T-cell (primary cell): ENCODE measurements around the gene CDK5RAP2. TPM values are rescaled to one million over a fixed set of nuclear protein-coding genes. Genes with fewer than 3 reads are reported as not detected.

Experiments
- ATAC-seq, 4 experiments: fragments of 200-7000 bp in 3 of 4; fragments of 150-1000 bp in 1 of 4; cut with Tn5 transposase; replicated peaks in 1 of 4; 1 replicate in 3 of 4; 2 replicates in 1 of 4; pipeline ENCODE4 v1.10.0; 2021; ENCODE audit warnings: moderate library complexity in 3 of 4, mild to moderate bottlenecking in 2 of 4, moderate number of reproducible peaks in 1 of 4
- CTCF ChIA-PET, 2 donors: fragments of 300-600 bp; sonication (Branson Sonifier 250); formaldehyde crosslinking; loops; one replicate each; lab custom pipeline; 2022; ENCODE audit warnings: antibody characterized with exemption in 2 of 2; lab: Charles Lee
- POLR2A ChIA-PET, 2 donors: fragments of 300-600 bp; sonication (Branson Sonifier 250); formaldehyde crosslinking; loops; one replicate each; lab custom pipeline; 2022; ENCODE audit warnings: antibody characterized with exemption in 2 of 2; lab: Charles Lee
- DNase-seq, 35 experiments: peaks; one replicate each; pipeline versions ENCODE4 v3.0.0 to v3.0.0-alpha.2; 2013 to 2023
- H3K27ac ChIP-seq: one replicate; pipeline ENCODE4 v1.5.1; 2013; ENCODE audit warnings: low read length
- H3K27me3 ChIP-seq, 2 experiments: replicated peaks in 1 of 2; 1 replicate in 1 of 2; 2 replicates in 1 of 2; pipeline versions ENCODE4 v1.6.1 to v1.7.0; 2013; ENCODE audit warnings: low read length in 1 of 2, mixed read lengths in 1 of 2; ENCODE audit not compliant: control insufficient read depth in 2 of 2, insufficient read depth in 2 of 2; ENCODE audit errors: extremely low read depth in 1 of 2
- H3K36me3 ChIP-seq, 2 donors: 1 replicate in 1 of 2; 2 replicates in 1 of 2; pipeline versions ENCODE4 v1.6.1 to v1.7.0; 2013; ENCODE audit warnings: low read length in 1 of 2; ENCODE audit not compliant: control insufficient read depth in 2 of 2, insufficient read depth in 1 of 2; ENCODE audit errors: extremely low read depth in 1 of 2
- H3K4me1 ChIP-seq, 2 experiments: 1 replicate in 1 of 2; 2 replicates in 1 of 2; pipeline versions ENCODE4 v1.6.1 to v1.7.0; 2013; ENCODE audit warnings: low read length in 2 of 2, mixed read lengths in 1 of 2; ENCODE audit not compliant: insufficient read depth in 2 of 2, control insufficient read depth in 1 of 2; ENCODE audit errors: extremely low read depth in 1 of 2
- H3K4me3 ChIP-seq, 2 donors: 1 replicate in 1 of 2; 2 replicates in 1 of 2; pipeline versions ENCODE4 v1.5.1 to v1.7.0; 2013; ENCODE audit warnings: mild to moderate bottlenecking in 2 of 2, low read length in 1 of 2, moderate library complexity in 1 of 2; ENCODE audit not compliant: control insufficient read depth in 1 of 2; ENCODE audit errors: extremely low read depth in 1 of 2
- H3K9me3 ChIP-seq: 2 replicates; pipeline ENCODE4 v1.7.0; 2013
- H3K27ac Mint-ChIP-seq, 2 donors: one replicate each; pipeline ENCODE4 v1.8.0; 2020 to 2021; ENCODE audit warnings: mild to moderate bottlenecking in 2 of 2, mixed read lengths in 2 of 2
- H3K27me3 Mint-ChIP-seq, 2 donors: one replicate each; pipeline ENCODE4 v1.8.0; 2021 to 2022; ENCODE audit warnings: mixed read lengths in 2 of 2
- H3K36me3 Mint-ChIP-seq: one replicate; pipeline ENCODE4 v1.8.0; 2021; ENCODE audit warnings: mixed read lengths
- H3K4me1 Mint-ChIP-seq, 3 donors: one replicate each; pipeline ENCODE4 v1.8.0; 2020 to 2022; ENCODE audit warnings: mixed read lengths in 3 of 3, mild to moderate bottlenecking in 1 of 3
- H3K4me3 Mint-ChIP-seq, 3 donors: one replicate each; pipeline ENCODE4 v1.8.0; 2020 to 2022; ENCODE audit warnings: mild to moderate bottlenecking in 3 of 3, mixed read lengths in 3 of 3, moderate library complexity in 3 of 3
- H3K9me3 Mint-ChIP-seq, 3 donors: one replicate each; pipeline ENCODE4 v1.8.0; 2020 to 2022; ENCODE audit warnings: mixed read lengths in 3 of 3
- WGBS: methylation state at CpG from one replicate; pipeline ENCODE4 v1.1.5; 2013; ENCODE audit warnings: missing lambda C conversion rate; ENCODE audit not compliant: insufficient coverage; 5-methylcytosine and 5-hydroxymethylcytosine counted together
- total RNA-seq, 35 experiments: library from RNA in 6 of 35; stranded (reverse) in 6 of 35; fragments of 120-200 nt in 1 of 35; gene quantifications; one replicate each; pipeline versions ENCODE4 v1.2.1 to v1.2.4 and lab custom pipeline; 2013 to 2026

CDK5RAP2 gene
- total RNA-seq, 5 donors from 2014 or later (not counting 1 experiment from before 2014, with no cell fraction given): 66.3 to 79.8 (median 73.9) TPM

DNA sequence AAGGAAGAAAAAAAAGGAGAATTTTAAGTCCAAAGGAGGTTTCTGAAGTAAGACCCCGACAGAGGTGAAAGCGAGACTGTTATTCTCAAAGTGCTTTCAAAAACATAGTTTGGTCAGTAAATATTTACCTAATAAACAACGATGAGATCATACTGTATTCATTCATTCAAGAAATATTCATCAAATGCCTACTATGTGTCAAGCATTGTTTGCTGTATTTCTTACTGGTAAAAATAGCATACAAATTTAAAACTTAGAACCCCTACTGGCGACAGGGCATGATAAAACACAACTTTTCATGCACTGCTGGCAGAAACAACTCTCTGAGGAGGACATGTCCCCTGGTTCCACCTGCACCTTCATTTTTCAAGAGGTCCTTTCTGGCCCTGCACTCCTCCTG is 190.7 kb downstream of the CDK5RAP2 start:
- no peak for ATAC-seq
- H3K36me3 ChIP-seq: peaks cover 14 to 56% of the 10 kb centered on the region in 2 donors
- WGBS: 80% methylated on average over 1 of the region's 4 CpGs
- H3K4me3 Mint-ChIP-seq: no peak overlapping the region
- DNase-seq: no peak
- no peak overlapping the region for H3K27ac Mint-ChIP-seq
- H3K4me3 ChIP-seq: no peak overlapping the region
- ChIA-PET CTCF (no interaction called here), POLR2A (no interaction called here)
- H3K9me3 ChIP-seq: no peaks in the 10 kb centered on the region
- H3K9me3 Mint-ChIP-seq: no peaks in the 10 kb centered on the region
- no peak overlapping the region for H3K27ac ChIP-seq
- peaks cover 0 to 7% of the 10 kb centered on the region in 2 experiments for H3K4me1 ChIP-seq
- H3K4me1 Mint-ChIP-seq: peaks cover 7 to 8% (median 7%) of the 10 kb centered on the region in 3 donors
- H3K27me3 ChIP-seq: no peaks in the 10 kb centered on the region
- H3K36me3 Mint-ChIP-seq: peaks cover 72% of the 10 kb centered on the region
- H3K27me3 Mint-ChIP-seq: no peaks in the 10 kb centered on the region

DNA sequence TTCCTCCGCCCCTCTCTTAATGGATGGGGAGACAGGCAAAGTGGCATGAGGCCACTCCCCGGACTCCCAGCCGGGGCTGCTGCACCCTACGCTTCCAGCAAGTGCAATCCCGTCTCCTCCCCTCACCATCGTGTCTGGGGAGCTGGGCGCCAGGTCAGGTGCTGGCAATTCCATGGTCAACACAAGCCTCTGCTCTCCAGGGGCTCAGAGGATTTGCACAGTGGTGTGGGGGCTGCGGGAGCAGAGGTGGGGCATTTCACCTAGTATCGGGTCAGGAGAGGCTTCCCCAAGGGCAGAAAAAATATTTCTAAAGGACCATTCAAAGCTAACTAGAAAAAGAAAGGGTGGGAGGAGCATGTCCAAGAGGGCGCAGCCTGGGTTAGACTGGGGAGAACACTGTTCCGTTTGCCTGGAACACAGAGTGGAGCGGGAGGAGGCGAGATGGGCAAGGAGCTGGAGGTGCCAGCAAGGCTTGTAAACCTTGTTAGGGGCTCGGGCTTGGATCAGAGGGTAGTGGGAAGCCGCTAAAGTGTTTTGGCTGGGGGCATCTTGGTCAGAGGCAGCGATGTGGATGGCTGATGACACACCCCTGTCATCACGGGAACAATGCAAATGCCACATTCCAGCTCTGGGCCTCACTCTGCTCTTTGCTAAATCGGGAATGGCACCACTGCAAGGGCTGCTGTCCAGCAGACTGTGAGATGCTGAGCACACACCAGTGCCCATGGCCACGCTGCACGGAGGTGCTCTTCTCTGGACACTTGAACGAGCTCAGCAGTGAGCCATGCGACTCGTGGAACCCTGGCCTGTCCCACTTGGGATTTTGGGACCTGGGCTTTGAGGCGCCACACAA is 191.7 kb downstream of the CDK5RAP2 start:
- H3K36me3 ChIP-seq: peaks cover 14 to 45% of the 10 kb centered on the region in 2 donors
- CTCF ChIA-PET: no interaction called here
- Mint-ChIP-seq H3K4me1 (no peaks in the 10 kb centered on the region), H3K27ac (no peak overlapping the region), H3K4me3 (no peak overlapping the region), H3K27me3 (no peaks in the 10 kb centered on the region), H3K36me3 (peaks cover 61% of the 10 kb centered on the region), H3K9me3 (no peaks in the 10 kb centered on the region)
- POLR2A ChIA-PET: no interaction called here
- no peaks in the 10 kb centered on the region for H3K27me3 ChIP-seq
- no peaks in the 10 kb centered on the region for H3K9me3 ChIP-seq
- 95% methylated on average over 18 of the region's 24 CpGs for WGBS
- no peak overlapping the region for H3K27ac ChIP-seq
- DNase-seq (no peak), ATAC-seq (no peak)
- H3K4me3 ChIP-seq: no peak overlapping the region
- H3K4me1 ChIP-seq: no peaks in the 10 kb centered on the region

DNA sequence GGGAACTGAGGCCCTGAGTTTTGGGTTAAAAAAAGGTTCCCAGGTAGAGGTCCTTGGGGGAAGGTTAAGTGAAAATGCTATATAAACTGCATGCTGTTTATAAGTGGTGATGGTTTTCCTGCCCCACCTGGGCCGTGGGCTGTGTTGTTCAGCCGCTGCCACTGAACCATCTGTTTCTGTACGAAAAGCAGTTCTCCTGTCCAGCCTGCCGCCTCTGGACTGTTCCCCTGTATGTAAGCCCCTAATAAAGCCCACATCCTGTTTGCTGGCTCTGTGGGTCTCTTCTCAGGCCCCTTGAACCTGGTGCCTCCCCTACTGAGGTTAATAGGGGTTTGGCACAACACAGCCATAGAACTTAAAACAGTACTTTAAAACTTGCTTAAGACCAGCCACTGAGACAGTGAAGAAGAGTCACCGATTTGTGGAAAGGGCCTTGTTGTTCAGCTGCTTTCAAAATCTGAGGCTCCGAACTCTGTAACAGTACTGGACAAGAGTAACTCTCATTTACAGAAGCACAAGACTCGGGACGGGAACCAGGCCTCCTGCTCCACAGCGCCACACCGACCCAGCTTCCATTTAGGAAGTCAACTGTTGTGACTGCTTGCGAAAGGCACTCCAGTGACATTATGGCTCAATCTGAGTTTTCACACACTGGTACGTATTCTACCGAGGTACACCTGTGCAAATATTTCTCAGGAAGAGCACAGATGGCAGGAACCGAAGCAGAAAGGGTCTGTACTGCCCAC is 192.5 kb downstream of the CDK5RAP2 start:
- Mint-ChIP-seq H3K27me3 (no peaks in the 10 kb centered on the region), H3K4me3 (no peak overlapping the region), H3K9me3 (no peaks in the 10 kb centered on the region), H3K4me1 (no peaks in the 10 kb centered on the region), H3K27ac (no peak overlapping the region), H3K36me3 (peaks cover 53% of the 10 kb centered on the region)
- 90% methylated on average over 14 of the region's 14 CpGs for WGBS
- Histone ChIP-seq H3K27me3 (no peaks in the 10 kb centered on the region), H3K36me3 (peaks cover 14 to 37% of the 10 kb centered on the region in 2 donors), H3K9me3 (no peaks in the 10 kb centered on the region), H3K27ac (no peak overlapping the region), H3K4me3 (no peak overlapping the region), H3K4me1 (no peaks in the 10 kb centered on the region)
- ChIA-PET CTCF (no interaction called here), POLR2A (no interaction called here)
- DNase-seq: no peak
- ATAC-seq: no peak

DNA sequence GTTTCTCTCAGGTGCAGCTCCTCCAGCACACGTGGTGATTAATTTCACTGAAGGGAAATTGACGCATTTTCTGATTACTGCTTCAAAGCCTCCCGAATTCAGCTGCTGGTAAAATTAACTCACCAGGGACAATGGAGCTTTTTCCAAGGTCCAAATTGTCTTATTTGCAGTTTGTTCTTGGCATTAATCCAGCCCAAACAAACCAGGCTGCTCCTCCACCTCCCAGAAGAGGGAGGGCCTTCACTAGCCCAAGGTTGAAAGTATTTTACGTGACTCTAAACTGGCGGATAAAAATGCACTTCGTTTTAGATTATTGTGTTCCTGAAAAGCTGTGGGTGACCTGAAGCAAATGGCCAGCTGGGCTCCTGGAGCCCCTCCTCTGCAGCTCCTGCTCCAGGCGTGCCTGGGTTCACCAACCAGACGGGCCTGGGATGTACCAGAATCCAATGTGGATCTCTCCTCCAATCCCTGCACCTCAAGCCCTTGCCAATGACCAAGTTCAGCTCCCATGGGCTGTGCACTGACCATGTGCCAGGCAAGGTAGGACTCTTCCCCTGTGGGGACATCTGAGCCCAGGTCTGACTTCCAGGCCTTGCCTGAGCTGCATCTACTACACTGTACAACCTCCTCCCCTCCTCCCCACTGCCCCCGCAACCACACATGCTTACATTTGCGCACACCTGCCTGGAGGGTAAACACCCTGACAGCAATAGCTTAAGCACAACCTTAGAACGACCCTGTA is 193.4 kb downstream of the CDK5RAP2 start:
- H3K27ac ChIP-seq: no peak overlapping the region
- no peaks in the 10 kb centered on the region for H3K4me1 Mint-ChIP-seq
- H3K27ac Mint-ChIP-seq: no peak overlapping the region
- peaks cover 12 to 28% of the 10 kb centered on the region in 2 donors for H3K36me3 ChIP-seq
- ATAC-seq (no peak), DNase-seq (no peak)
- peaks cover 49% of the 10 kb centered on the region for H3K36me3 Mint-ChIP-seq
- CTCF ChIA-PET: no interaction called here
- WGBS: 93% methylated on average over 11 of the region's 11 CpGs
- H3K4me3 Mint-ChIP-seq: no peak overlapping the region
- no peaks in the 10 kb centered on the region for H3K9me3 Mint-ChIP-seq
- H3K27me3 ChIP-seq: no peaks in the 10 kb centered on the region
- H3K4me3 ChIP-seq: no peak overlapping the region
- no peaks in the 10 kb centered on the region for H3K9me3 ChIP-seq
- no peaks in the 10 kb centered on the region for H3K4me1 ChIP-seq
- POLR2A ChIA-PET: no interaction called here
- no peaks in the 10 kb centered on the region for H3K27me3 Mint-ChIP-seq

DNA sequence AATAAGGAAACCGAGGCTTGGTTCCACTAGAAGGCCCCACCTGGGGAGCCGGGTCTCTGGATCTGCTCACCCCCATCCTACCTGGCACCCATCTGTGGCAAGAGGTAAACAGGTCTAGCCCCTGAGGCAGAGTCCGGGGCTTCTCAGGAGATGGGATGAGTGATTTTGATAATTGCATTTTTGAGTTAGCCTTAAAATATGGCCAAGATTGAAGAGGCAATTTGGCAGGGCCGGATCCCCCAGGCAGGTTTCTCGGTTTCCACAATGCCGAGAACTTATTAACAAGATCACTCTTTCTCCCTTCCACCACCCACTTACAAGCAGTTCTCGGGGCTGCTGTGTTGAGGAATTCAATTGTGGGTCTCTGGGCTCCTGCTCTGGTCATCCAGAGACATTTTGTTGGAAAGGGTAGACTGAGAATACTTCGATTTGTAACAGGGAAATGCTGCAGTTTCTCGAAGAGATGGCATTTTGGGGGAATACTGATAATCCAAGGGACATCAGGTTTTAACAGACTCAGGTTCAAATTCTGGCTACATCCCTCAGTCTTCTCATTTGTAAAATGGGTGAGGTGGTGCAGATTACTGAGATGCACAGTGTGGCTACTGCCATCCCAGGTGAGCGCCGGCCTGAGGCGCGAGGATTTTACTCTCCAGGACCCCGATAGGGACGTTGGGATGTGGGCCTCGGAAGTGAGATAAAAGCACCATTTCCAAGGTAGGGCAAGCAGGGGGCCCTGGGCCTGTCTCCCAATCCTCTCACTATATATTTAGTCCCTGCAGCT is 194.2 kb downstream of the CDK5RAP2 start:
- Histone ChIP-seq H3K9me3 (no peaks in the 10 kb centered on the region), H3K4me3 (no peak overlapping the region), H3K27me3 (no peaks in the 10 kb centered on the region), H3K27ac (no peak overlapping the region), H3K36me3 (peaks cover 6 to 21% of the 10 kb centered on the region in 2 donors), H3K4me1 (no peaks in the 10 kb centered on the region)
- Mint-ChIP-seq H3K9me3 (peaks cover 0 to 2% (median under 1%) of the 10 kb centered on the region in 3 donors), H3K27me3 (no peaks in the 10 kb centered on the region), H3K4me3 (no peak overlapping the region), H3K4me1 (no peaks in the 10 kb centered on the region), H3K36me3 (peaks cover 43% of the 10 kb centered on the region), H3K27ac (no peak overlapping the region)
- ChIA-PET CTCF (no interaction called here), POLR2A (no interaction called here)
- ATAC-seq (no peak), DNase-seq (no peak)
- WGBS: 100% methylated on average over 7 of the region's 16 CpGs

DNA sequence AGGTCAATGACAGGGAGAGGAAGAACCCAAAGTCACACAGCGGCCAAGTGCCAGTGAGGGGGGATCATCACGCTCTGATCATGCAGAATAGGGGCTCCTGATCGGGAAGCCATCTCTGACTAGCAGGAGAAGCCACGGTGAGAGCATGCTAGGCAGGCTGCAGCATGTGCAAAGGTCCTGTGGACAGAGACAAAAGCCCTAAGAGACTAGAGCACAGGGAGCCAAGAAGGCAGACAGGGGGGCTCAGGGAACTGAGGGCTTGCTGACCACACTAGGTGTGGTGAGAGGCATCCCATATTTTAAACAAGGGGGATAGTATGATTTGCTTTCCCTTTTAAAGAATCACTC is 195.1 kb downstream of the CDK5RAP2 start:
- ChIA-PET CTCF (no interaction called here), POLR2A (no interaction called here)
- Histone ChIP-seq H3K36me3 (peaks cover 4 to 12% of the 10 kb centered on the region in 2 donors), H3K9me3 (no peaks in the 10 kb centered on the region), H3K27ac (no peak overlapping the region), H3K27me3 (no peaks in the 10 kb centered on the region), H3K4me3 (no peak overlapping the region), H3K4me1 (no peaks in the 10 kb centered on the region)
- WGBS: 87% methylated on average over 4 of the region's 4 CpGs
- DNase-seq (no peak), ATAC-seq (no peak)
- H3K9me3 Mint-ChIP-seq: peaks cover 0 to 8% (median 7%) of the 10 kb centered on the region in 3 donors
- peaks cover 51% of the 10 kb centered on the region for H3K36me3 Mint-ChIP-seq
- H3K27ac Mint-ChIP-seq: no peak overlapping the region
- H3K27me3 Mint-ChIP-seq: no peaks in the 10 kb centered on the region
- H3K4me1 Mint-ChIP-seq: no peaks in the 10 kb centered on the region
- H3K4me3 Mint-ChIP-seq: no peak overlapping the region
